ENCODE data around the gene CAMK4.
"Not testable (repeated sequence)": the region's sequence is repeated elsewhere in the genome, so short reads cannot be mapped to it uniquely, and the experiment has no call there.

DNA sequence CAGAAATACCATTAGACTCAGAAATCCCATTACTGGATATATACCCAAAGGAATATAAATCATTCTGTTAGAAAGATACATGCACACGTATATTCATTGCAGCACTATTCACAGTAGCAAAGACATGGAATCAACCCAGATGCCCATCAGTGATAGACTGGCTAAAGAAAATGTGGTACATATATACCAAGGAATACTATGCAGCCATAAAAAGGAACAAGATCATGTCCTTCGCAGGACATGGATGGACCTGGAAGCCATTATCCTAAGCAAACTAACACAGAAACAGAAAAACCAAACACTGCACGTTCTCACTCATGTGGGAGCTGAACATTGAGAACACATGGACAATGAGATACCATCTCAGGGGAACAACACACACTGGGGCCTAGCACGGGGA, 33.4 kb downstream of the CAMK4 start:
- TF ChIP-seq, protein P1, sequence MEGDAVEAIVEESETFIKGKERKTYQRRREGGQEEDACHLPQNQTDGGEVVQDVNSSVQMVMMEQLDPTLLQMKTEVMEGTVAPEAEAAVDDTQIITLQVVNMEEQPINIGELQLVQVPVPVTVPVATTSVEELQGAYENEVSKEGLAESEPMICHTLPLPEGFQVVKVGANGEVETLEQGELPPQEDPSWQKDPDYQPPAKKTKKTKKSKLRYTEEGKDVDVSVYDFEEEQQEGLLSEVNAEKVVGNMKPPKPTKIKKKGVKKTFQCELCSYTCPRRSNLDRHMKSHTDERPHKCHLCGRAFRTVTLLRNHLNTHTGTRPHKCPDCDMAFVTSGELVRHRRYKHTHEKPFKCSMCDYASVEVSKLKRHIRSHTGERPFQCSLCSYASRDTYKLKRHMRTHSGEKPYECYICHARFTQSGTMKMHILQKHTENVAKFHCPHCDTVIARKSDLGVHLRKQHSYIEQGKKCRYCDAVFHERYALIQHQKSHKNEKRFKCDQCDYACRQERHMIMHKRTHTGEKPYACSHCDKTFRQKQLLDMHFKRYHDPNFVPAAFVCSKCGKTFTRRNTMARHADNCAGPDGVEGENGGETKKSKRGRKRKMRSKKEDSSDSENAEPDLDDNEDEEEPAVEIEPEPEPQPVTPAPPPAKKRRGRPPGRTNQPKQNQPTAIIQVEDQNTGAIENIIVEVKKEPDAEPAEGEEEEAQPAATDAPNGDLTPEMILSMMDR (optimal IDR thresholded peaks at IDR 0.05 in 1 of 3, IDR thresholded peaks at IDR 0.05 in 1 of 3, conservative IDR thresholded peaks at IDR 0.05 in 1 of 3; ENCODE audit: extremely low read depth in 1 of 3, insufficient read depth in 2 of 3, low read length in 3 of 3), result not testable (repeated sequence)
- TF ChIP-seq EZH2 (IDR thresholded peaks at IDR 0.05; ENCODE audit: low read length), result not testable (repeated sequence)

All from keratinocyte (primary cell).